SK-N-MC (cell line): Measurements from ENCODE around the gene OR4D2.

Experiments
- DNase-seq: peaks from one replicate; pipeline ENCODE4 v3.0.0-alpha.2; 2011; ENCODE audit warnings: low read depth, low spot score
- H3K27ac ChIP-seq: fragments of 200-600 bp; sonication (generic); 2 replicates; pipeline ENCODE4 v1.5.1; 2016; ENCODE audit warnings: mixed run types
- H3K36me3 ChIP-seq: fragments of 200-600 bp; sonication (generic); 2 replicates; pipeline ENCODE4 v1.6.1; 2017; ENCODE audit warnings: antibody characterized with exemption, low read length, mixed read lengths; ENCODE audit not compliant: insufficient read depth
- H3K4me3 ChIP-seq: fragments of 200-600 bp; sonication (generic); 2 replicates; pipeline ENCODE4 v1.5.1; 2016
- H3K9ac ChIP-seq: fragments of 200-600 bp; sonication (generic); 2 replicates; pipeline ENCODE4 v1.8.0; 2017; ENCODE audit warnings: mixed run types, mixed read lengths; ENCODE audit not compliant: insufficient read length
- H3K9me3 ChIP-seq: fragments of 200-600 bp; sonication (generic); 2 replicates; pipeline ENCODE4 v1.6.1; 2017; ENCODE audit warnings: low read depth, mild to moderate bottlenecking, antibody characterized with exemption, low read length, moderate library complexity, mixed read lengths
- EZH2 ChIP-seq: fragments of 200-600 bp; sonication (generic); IDR thresholded peaks from one replicate; pipeline ENCODE4 v1.6.1; 2017; ENCODE audit warnings: antibody characterized with exemption
- FOXP2 ChIP-seq: optimal IDR thresholded peaks from 2 replicates; pipeline ENCODE3; 2011; ENCODE audit warnings: mild to moderate bottlenecking, moderate library complexity; ENCODE audit not compliant: insufficient read depth; ENCODE audit errors: extremely low read length, control extremely low read depth
- POLR2AphosphoS5 ChIP-seq: IDR thresholded peaks from 2 replicates; pipeline ENCODE4 v1.6.1; 2012; ENCODE audit warnings: mild to moderate bottlenecking, low read depth, low read length, borderline replicate concordance

The OR4D2 gene

DNA sequence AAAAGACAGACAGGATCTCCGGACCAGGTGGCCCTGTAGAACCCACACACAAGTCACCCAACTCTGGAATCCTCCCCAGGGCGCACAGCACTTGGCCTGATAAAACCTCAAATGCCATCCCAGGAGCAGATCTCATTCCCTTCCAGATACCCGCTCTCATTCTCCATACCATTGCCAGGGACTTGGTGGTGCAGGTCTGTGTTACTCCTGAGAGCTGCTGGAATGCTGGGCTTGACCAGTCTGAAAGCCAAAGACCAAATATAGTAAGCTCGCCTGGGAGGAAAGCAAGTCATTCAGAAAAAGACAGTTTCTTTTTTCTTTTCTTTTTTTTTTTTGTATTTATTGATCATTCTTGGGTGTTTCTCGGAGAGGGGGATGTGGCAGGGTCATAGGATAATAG lies 41.6 kb downstream of the OR4D2 start:
- Histone ChIP-seq H3K4me3 (no peak overlapping the region), H3K27ac (no peak overlapping the region), H3K36me3 (peaks cover 3% of the 10 kb centered on the region; the same call in 1 of the 2 replicates), H3K9ac (no peak overlapping the region), H3K9me3 (no peaks in the 10 kb centered on the region)
- no peak for DNase-seq
- TF ChIP-seq POLR2AphosphoS5 = no peak

DNA sequence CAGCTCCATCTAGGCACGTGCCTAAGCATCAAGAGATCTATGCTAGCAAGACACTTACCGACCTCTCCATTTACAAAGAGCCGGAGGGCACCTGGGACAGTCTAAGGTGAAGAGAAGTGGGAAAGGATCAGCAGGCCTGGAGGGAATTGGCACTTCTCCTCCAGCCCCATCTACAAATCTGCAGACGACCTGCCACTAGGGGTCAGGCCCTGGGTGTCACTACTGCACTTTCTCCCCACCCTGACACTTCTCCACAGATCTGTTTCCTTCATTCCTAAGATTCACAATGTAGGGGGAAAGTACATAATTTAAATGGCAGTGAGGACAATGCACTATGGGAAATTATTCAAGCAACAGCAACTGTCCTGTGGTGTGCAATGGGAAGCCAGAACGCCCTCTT lies 44.1 kb downstream of the OR4D2 start:
- no peak for DNase-seq
- Histone ChIP-seq H3K27ac (no peak overlapping the region), H3K4me3 (no peak overlapping the region), H3K36me3 (peaks cover 3% of the 10 kb centered on the region; the same call in 1 of the 2 replicates), H3K9ac (no peak overlapping the region), H3K9me3 (no peaks in the 10 kb centered on the region)
- TF ChIP-seq POLR2AphosphoS5 (no peak), EZH2 (no peak), FOXP2 (no peak)

DNA sequence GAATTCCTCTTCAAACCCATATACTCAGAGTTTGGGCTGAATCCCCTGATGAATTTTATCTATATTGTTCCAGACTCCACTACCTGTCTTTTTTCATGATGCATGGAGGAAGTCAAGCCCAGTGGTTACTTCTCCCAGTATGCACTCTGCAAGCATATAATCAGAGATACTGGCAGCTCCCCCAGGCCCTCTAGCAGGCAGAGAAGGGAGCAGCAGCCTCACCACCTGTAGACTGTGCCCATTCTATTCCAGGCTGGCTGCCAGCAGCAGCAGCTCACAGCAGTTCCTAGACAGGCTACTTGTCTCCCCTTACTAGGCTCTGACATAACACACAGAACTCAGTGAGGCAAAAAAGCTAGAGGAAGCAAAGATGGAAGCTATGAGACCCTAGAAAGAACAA lies 48.9 kb downstream of the OR4D2 start:
- Histone ChIP-seq H3K4me3 (no peak overlapping the region), H3K27ac (no peak overlapping the region), H3K36me3 (no peaks in the 10 kb centered on the region; the same call in 1 of the 2 replicates), H3K9me3 (no peaks in the 10 kb centered on the region), H3K9ac (no peak overlapping the region)
- DNase-seq = no peak
- TF ChIP-seq POLR2AphosphoS5 (no peak), FOXP2 (no peak), EZH2 (no peak)

DNA sequence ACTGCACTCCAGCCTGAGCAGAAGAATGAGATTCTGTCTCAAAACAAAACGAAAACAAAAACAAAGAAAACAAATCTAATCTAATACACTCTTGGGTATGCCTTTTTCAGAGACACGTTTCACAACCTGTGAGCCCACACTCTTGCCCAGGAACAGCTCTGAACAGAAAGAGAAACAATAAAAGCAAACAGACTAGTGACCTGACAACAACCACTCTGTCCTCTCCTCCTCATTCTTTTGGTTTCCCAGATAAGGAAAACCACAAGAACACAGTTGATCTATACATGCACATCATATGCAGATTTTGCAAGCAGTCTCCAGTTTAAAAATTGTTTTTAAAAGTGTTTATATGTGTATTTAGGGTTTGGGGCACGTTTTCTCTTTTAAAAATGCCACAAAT lies 51.0 kb downstream of the OR4D2 start:
- H3K9me3 ChIP-seq = no peaks in the 10 kb centered on the region
- TF ChIP-seq EZH2 (no peak), FOXP2 (no peak), POLR2AphosphoS5 (no peak)
- no peak overlapping the region for H3K4me3 ChIP-seq
- no peak overlapping the region for H3K27ac ChIP-seq
- no peak overlapping the region for H3K9ac ChIP-seq
- H3K36me3 ChIP-seq = no peaks in the 10 kb centered on the region
- DNase-seq = no peak

DNA sequence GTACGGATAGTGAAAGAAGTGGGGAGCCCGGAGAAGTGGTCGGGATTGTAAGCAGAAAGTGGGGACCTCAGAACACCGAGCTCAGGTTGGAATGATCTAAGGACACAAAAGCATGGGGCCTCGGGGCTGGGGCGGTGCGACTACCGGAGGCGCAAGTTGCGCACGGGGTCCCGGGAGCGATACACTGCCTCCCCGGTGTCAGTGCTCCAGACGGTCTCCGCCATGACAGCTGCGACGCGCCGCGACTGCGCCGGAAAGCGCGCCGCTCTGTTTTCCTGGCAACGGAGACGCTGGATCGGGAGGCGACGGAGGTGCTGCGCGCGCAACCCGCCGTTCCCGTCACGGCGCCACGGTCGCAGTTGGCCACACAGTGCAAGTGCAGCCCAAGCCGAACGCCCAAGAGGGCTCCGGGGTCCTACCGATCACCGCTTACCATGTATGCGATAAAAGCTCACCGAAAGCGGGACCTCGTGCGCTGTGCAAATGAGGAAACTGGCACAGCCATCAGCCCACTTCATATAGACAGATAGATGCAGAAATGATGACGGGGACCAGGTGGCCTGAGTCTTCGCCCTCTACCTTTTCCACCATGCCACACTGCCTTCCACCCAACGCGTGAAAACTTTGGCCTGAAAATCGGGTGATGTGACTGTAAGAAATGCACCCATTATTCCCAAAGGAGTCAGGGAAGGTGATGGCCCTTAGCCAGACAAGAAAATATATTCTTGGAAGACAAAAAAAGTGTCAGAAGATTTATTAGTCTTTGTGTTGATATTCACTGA lies 52.4 kb downstream of the OR4D2 start, which contains the start of gene MKS1:
MKS1 (minus strand) TSS at position 249 of the 782 bp plus-strand sequence; CDS start at position 224, 25 bp downstream.
- Histone ChIP-seq H3K27ac (peak within 1 kb of the TSS; percentile 10; the same call in 1 of the 2 replicates), H3K9me3 (no peaks in the 10 kb centered on the region), H3K9ac (peak within 1 kb of the TSS; percentile 82), H3K36me3 (no peaks in the 10 kb centered on the region), H3K4me3 (peak within 1 kb of the TSS; percentile 84)
- TF ChIP-seq POLR2AphosphoS5 (peak; percentile 87), FOXP2 (peak; percentile 53), EZH2 (no peak)
- peak; percentile 45 for DNase-seq

DNA sequence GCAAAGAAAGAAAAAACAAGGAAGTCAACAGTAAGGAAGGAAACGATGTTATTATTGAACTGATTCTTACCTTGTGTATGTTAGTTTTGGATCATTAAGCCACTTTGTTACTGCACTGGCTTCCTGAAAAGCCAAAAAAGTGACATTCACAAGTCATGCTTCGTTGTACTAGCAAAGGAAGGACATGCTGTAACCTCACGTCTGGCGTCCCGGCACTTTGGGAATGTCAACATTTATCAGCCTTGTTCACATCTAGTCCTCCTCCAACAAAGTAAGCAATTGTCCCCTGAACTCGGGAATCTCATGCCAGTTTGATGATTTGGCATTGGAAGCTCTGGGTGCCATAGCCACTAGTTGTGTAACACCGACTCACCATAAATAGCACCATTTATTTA lies 53.0 kb downstream of the OR4D2 start:
- H3K4me3 ChIP-seq = peak overlapping the region; percentile 84
- H3K9ac ChIP-seq = peak overlapping the region; percentile 69
- H3K27ac ChIP-seq = no peak overlapping the region
- TF ChIP-seq FOXP2 = no peak
- TF ChIP-seq POLR2AphosphoS5 = no peak
- TF ChIP-seq EZH2 = no peak
- DNase-seq = no peak
- H3K36me3 ChIP-seq = no peaks in the 10 kb centered on the region
- no peaks in the 10 kb centered on the region for H3K9me3 ChIP-seq
